Hepatocyte (in vitro differentiated cells): Measurements from ENCODE around the gene AMBRA1. TPM values are rescaled to one million over a fixed set of nuclear protein-coding genes. Genes with fewer than 3 reads are reported as not detected.

Experiments used
- DNase-seq: peaks from one replicate; pipeline ENCODE4 v3.0.0-alpha.2; 2016; ENCODE audit warnings: low spot score
- H2AFZ ChIP-seq: fragments of 200-600 bp; sonication (generic); 2 replicates; pipeline ENCODE4 v1.6.0; 2016; ENCODE audit warnings: antibody characterized with exemption, mild to moderate bottlenecking
- H3K27ac ChIP-seq: fragments of 200-600 bp; sonication (generic); 2 replicates; pipeline ENCODE4 v1.5.1; 2016; ENCODE audit warnings: mild to moderate bottlenecking
- H3K27me3 ChIP-seq: fragments of 200-600 bp; sonication (generic); 2 replicates; pipeline ENCODE4 v1.6.1; 2016
- H3K36me3 ChIP-seq: fragments of 200-600 bp; sonication (generic); replicated peaks from 2 replicates; pipeline ENCODE4 v1.5.1; 2016; ENCODE audit warnings: low read depth; ENCODE audit not compliant: insufficient read depth
- H3K4me1 ChIP-seq: fragments of 200-600 bp; sonication (generic); 2 replicates; pipeline ENCODE4 v1.5.1; 2016; ENCODE audit warnings: mild to moderate bottlenecking, moderate library complexity; ENCODE audit not compliant: insufficient read depth
- H3K4me2 ChIP-seq: fragments of 200-600 bp; sonication (generic); 2 replicates; pipeline ENCODE4 v1.6.0; 2016
- H3K4me3 ChIP-seq: fragments of 200-600 bp; sonication (generic); 2 replicates; pipeline ENCODE4 v1.5.1; 2016; ENCODE audit warnings: mild to moderate bottlenecking
- H3K79me2 ChIP-seq: fragments of 200-600 bp; sonication (generic); 2 replicates; pipeline ENCODE4 v1.6.0; 2017; ENCODE audit warnings: mild to moderate bottlenecking
- H3K9me2 ChIP-seq: fragments of 200-600 bp; sonication (generic); replicated peaks from 2 replicates; pipeline ENCODE4 v1.6.0; 2017; ENCODE audit warnings: mild to moderate bottlenecking; ENCODE audit not compliant: insufficient read depth
- H3K9me3 ChIP-seq: fragments of 200-600 bp; sonication (generic); 2 replicates; pipeline ENCODE4 v1.5.1; 2016; ENCODE audit warnings: low read depth, mild to moderate bottlenecking
- H4K20me1 ChIP-seq: fragments of 200-600 bp; sonication (generic); 2 replicates; pipeline ENCODE4 v1.6.0; 2016; ENCODE audit warnings: mild to moderate bottlenecking; ENCODE audit not compliant: insufficient read depth, poor library complexity, severe bottlenecking
- EZH2 ChIP-seq: fragments of 200-600 bp; sonication (generic); IDR thresholded peaks from 2 replicates; pipeline ENCODE4 v1.6.1; 2016; ENCODE audit warnings: antibody characterized with exemption, mild to moderate bottlenecking, borderline replicate concordance
- EZH2phosphoT487 ChIP-seq: fragments of 200-600 bp; sonication (generic); IDR thresholded peaks from one replicate; pipeline ENCODE4 v1.6.1; 2018; ENCODE audit warnings: antibody characterized with exemption, mild to moderate bottlenecking, low read depth, moderate library complexity; ENCODE audit not compliant: unreplicated experiment, severe bottlenecking
- WGBS: methylation state at CpG from one replicate; pipeline ENCODE4 v1.1.6; 2016; ENCODE audit warnings: low lambda C conversion rate; ENCODE audit errors: missing lambda C conversion rate; 5-methylcytosine and 5-hydroxymethylcytosine counted together
- polyA plus RNA-seq: library from polyadenylated mRNA; unstranded; fragments of >200 nt; fragmentation: Nextera tagmentation; extraction: Ambion mirVana; gene quantifications from 2 replicates; pipeline ENCODE4 v1.2.1, GENCODE V29; 2016
- total RNA-seq: library from RNA; depleted of rRNA; stranded (reverse); fragments of >200 nt; gene quantifications from 2 replicates; pipeline ENCODE4 v1.2.3, GENCODE V29; 2014
- TF ChIP-seq, protein P1 (sequence below): fragments of 200-600 bp; sonication (generic); IDR thresholded peaks from 2 replicates; pipeline ENCODE4 v1.5.1; 2016; ENCODE audit warnings: antibody characterized with exemption, mild to moderate bottlenecking; ENCODE audit not compliant: poor library complexity

Gene AMBRA1
- total and polyA plus RNA-seq, 2 experiments from 2014 or later: 7.2 to 31.2 TPM

DNA sequence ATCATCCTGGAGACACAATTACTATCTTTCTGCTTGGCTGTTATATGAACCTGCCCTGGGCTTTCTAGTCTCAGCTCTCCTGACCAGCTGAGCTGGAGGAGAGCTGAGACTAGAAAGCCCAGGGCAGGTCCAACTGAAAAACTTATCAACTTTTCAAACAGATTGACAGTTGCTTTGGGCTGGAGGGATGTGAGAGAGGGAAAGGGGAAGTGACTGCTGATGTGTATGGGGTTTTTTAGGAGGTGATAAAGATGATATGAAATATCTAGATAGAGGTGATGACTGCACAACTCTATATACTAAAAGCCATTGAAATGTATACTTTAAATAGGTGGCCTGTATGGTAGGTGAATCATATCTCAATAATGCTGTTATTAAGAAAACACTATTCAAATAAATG, 142.1 kb downstream of the AMBRA1 start:
- DNase-seq: no peak
- Histone ChIP-seq H3K4me2 (no peak overlapping the region), H3K9me2 (no peaks in the 10 kb centered on the region), H3K79me2 (peaks cover 40% of the 10 kb centered on the region), H4K20me1 (peaks cover 2% of the 10 kb centered on the region), H3K27me3 (no peaks in the 10 kb centered on the region), H3K9me3 (no peaks in the 10 kb centered on the region), H3K4me1 (peaks cover 2% of the 10 kb centered on the region), H2AFZ (no peak overlapping the region), H3K36me3 (no peaks in the 10 kb centered on the region), H3K4me3 (no peak overlapping the region), H3K27ac (peak overlapping the region; percentile 11)
- TF ChIP-seq, protein P1, sequence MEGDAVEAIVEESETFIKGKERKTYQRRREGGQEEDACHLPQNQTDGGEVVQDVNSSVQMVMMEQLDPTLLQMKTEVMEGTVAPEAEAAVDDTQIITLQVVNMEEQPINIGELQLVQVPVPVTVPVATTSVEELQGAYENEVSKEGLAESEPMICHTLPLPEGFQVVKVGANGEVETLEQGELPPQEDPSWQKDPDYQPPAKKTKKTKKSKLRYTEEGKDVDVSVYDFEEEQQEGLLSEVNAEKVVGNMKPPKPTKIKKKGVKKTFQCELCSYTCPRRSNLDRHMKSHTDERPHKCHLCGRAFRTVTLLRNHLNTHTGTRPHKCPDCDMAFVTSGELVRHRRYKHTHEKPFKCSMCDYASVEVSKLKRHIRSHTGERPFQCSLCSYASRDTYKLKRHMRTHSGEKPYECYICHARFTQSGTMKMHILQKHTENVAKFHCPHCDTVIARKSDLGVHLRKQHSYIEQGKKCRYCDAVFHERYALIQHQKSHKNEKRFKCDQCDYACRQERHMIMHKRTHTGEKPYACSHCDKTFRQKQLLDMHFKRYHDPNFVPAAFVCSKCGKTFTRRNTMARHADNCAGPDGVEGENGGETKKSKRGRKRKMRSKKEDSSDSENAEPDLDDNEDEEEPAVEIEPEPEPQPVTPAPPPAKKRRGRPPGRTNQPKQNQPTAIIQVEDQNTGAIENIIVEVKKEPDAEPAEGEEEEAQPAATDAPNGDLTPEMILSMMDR: no peak
- TF ChIP-seq EZH2phosphoT487 (no peak), EZH2 (no peak)

DNA sequence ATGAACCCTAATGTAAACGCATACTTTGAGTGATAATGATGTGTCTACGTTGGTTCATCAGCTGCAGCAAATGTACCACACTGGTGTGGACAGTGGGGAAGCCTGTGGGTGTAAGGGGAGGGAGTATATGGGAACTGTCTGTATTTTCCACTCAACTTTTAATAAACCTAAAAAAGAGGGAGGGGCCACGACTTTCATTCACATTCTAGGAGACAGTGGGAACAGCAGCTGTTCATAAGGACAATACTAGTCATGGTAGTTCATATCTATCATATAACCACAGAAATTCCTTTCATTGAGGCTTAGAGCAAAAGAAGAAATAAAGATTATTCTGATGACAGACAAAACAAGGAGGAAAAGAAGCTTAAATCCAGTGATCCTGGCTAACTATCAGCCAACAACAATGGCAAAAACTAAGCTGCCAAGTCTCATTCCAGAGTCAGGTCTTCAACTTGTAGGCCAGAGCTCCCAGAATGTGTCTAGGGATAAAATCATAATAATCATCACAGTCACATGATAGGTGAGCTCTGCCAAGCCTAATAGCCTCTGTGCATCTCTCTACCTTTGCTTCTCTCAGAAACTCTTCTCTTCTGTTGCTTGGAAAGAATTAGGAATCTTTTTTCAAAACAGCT, 142.9 kb downstream of the AMBRA1 start:
- no peaks in the 10 kb centered on the region for H3K9me2 ChIP-seq
- no peaks in the 10 kb centered on the region for H3K36me3 ChIP-seq
- H3K79me2 ChIP-seq: peaks cover 36% of the 10 kb centered on the region
- no peak overlapping the region for H3K4me3 ChIP-seq
- H2AFZ ChIP-seq: no peak overlapping the region
- peaks cover 5% of the 10 kb centered on the region for H3K4me1 ChIP-seq
- H3K27me3 ChIP-seq: no peaks in the 10 kb centered on the region
- no peaks in the 10 kb centered on the region for H3K9me3 ChIP-seq
- no peak overlapping the region for H3K4me2 ChIP-seq
- peaks cover 5% of the 10 kb centered on the region for H4K20me1 ChIP-seq
- H3K27ac ChIP-seq: no peak overlapping the region
- no peak for DNase-seq
- 86% methylated on average over 3 of the region's 3 CpGs for WGBS
- TF ChIP-seq, protein P1: no peak
- TF ChIP-seq EZH2phosphoT487 (no peak), EZH2 (no peak)

DNA sequence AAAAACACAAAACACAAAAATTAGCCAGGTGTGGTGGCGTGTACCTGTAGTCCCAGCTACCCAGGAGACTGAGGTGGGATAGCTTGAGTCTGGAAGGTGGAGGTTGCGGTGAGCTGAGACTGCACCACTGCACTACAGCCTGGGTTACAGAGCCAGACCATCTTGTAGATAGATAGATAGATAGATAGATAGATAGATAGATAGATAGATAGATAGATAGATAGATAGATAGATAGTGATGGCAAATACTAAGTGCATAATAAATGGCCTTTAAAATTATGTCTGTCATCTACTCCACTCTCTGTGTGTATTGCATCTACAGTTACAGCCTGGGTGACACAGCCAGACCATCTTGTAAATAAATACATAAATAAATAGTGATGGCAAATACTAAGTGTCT, 146.3 kb downstream of the AMBRA1 start:
- WGBS: 100% methylated on average over 2 of the region's 2 CpGs
- Histone ChIP-seq H3K4me1 (peaks cover 5% of the 10 kb centered on the region), H3K4me2 (no peak overlapping the region), H4K20me1 (peaks cover 5% of the 10 kb centered on the region), H3K4me3 (no peak overlapping the region), H3K9me3 (no peaks in the 10 kb centered on the region), H3K27me3 (no peaks in the 10 kb centered on the region), H3K9me2 (no peaks in the 10 kb centered on the region), H3K27ac (no peak overlapping the region), H2AFZ (no peak overlapping the region), H3K79me2 (peaks cover 39% of the 10 kb centered on the region), H3K36me3 (no peaks in the 10 kb centered on the region)
- DNase-seq: no peak
- TF ChIP-seq EZH2phosphoT487: no peak
- no peak for TF ChIP-seq EZH2
- TF ChIP-seq, protein P1: no peak
